GM18867 (cell line): ENCODE data around the gene RIOK2.
"Not testable (repeated sequence)": the region's sequence is repeated elsewhere in the genome, so short reads cannot be mapped to it uniquely, and the experiment has no call there.

Source experiments
- ATAC-seq: cut with Tn5 transposase; IDR thresholded peaks from one replicate; pipeline ENCODE4 v1.9.1; 2021; ENCODE audit warnings: mild to moderate bottlenecking, moderate library complexity; ENCODE audit not compliant: unreplicated experiment

Gene RIOK2

GRCh38 chr5:97183100-97183929 is at the start of gene RIOK2:
Gene RIOK2 (minus strand): TSS chr5:97183247. CDS start chr5:97183191, 56 bp downstream.
- peak; percentile 89 for ATAC-seq

GRCh38 chr5:97231025-97231636 is 48.1 kb upstream of the RIOK2 start:
- peak; percentile 98 for ATAC-seq

GRCh38 chr5:97229688-97230285 is 46.7 kb upstream of the RIOK2 start:
- ATAC-seq, result no peak

GRCh38 chr5:97229196-97229595 is 46.1 kb upstream of the RIOK2 start:
- ATAC-seq, result no peak

- no peak for ATAC-seq
Observed at GRCh38 chr5:97225222-97225621, 42.2 kb upstream of the RIOK2 start.

- ATAC-seq, result no peak
Observed at GRCh38 chr5:97224112-97224750, 41.2 kb upstream of the RIOK2 start.

GRCh38 chr5:97223596-97223995 is 40.5 kb upstream of the RIOK2 start:
- ATAC-seq, result no peak

- no peak for ATAC-seq
Observed at GRCh38 chr5:97209343-97209742, 26.3 kb upstream of the RIOK2 start.

GRCh38 chr5:97208714-97209113 is 25.7 kb upstream of the RIOK2 start:
- ATAC-seq, result no peak

GRCh38 chr5:97208184-97208713 is 25.2 kb upstream of the RIOK2 start:
- no peak for ATAC-seq

- no peak for ATAC-seq
Observed at GRCh38 chr5:97194366-97194765, 11.3 kb upstream of the RIOK2 start.

GRCh38 chr5:97193355-97193688 is 10.3 kb upstream of the RIOK2 start:
- ATAC-seq, result no peak

- peak; percentile 75 for ATAC-seq
Observed at GRCh38 chr5:97192580-97193354, 9.7 kb upstream of the RIOK2 start.

- ATAC-seq, result no peak
Observed at GRCh38 chr5:97191893-97192292, 8.8 kb upstream of the RIOK2 start.

GRCh38 chr5:97189523-97189922 is 6.5 kb upstream of the RIOK2 start:
- ATAC-seq, result not testable (repeated sequence)

GRCh38 chr5:97183930-97184213 is 825 bp upstream of the RIOK2 start:
- no peak for ATAC-seq

- ATAC-seq, result no peak
Observed at GRCh38 chr5:97182571-97183099, 412 bp downstream of the RIOK2 start.

- no peak for ATAC-seq
Observed at GRCh38 chr5:97181856-97182545, 1.0 kb downstream of the RIOK2 start.

- ATAC-seq, result not testable (repeated sequence)
Observed at GRCh38 chr5:97179457-97179856, 3.6 kb downstream of the RIOK2 start.

- no peak for ATAC-seq
Observed at GRCh38 chr5:97172227-97172626, 10.8 kb downstream of the RIOK2 start.
